GM21360 (cell line): Measurements from ENCODE around the gene ARFGAP3.

Source experiments
- ATAC-seq: cut with Tn5 transposase; IDR thresholded peaks from one replicate; pipeline ENCODE4 v1.9.1; 2021; ENCODE audit warnings: mild to moderate bottlenecking, moderate library complexity; ENCODE audit not compliant: unreplicated experiment

The ARFGAP3 gene

DNA sequence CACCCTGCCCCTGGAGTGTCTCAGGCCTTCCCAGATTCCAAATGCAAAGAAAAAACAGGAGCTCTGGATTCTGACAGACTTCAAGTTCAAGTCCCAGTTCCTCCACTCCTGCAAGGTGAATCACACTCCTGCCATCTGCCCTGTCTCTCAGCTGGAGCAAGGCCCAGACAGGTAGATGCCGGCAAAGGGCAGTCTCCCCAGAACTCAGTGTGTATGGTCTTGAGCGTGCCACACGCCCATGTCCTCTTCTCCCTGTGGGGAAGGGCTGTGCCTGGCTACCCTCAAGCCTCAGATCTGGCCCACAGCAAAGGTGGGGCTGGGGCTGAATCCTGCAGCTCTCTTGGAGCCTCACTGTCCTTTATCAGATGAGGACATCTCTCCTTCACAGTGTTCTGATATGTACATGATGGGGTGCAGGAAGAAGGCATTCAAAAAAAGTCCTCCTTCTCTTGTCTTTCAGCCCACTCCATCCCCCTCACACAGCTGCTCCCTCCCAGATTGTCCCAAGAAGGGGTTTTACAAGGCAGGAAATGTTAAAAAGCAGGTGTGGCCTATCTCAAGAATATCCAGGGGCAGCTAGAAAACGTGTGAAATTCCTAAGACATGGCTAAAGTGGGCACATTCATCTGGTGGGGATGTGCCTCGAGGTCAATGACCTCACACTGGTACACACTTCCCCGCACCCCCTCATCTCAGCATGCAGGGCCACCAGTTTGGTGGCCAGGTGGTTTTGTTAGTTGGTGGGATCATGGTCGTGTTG, 27.7 kb upstream of the ARFGAP3 start:
- ATAC-seq = no peak

DNA sequence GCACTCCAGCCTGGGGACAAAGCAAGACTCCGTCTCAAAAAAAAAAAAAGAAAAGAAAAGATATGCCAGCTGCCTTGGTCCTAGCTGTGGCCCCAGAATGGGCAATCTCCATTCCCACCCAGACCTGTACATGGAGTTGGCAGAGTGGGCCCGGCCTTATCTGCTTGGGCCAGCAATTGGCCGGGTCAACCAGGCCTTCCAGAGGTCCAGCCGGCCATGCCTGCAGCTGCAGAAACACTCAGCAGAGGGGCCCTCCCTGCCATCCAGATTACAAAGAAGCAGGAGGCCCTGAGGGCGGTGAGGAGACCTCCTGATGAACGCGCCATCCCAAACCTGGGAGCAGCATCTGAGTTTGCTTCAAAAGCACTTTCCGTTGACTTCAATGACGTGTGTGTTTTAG, 26.9 kb upstream of the ARFGAP3 start:
- no peak for ATAC-seq

DNA sequence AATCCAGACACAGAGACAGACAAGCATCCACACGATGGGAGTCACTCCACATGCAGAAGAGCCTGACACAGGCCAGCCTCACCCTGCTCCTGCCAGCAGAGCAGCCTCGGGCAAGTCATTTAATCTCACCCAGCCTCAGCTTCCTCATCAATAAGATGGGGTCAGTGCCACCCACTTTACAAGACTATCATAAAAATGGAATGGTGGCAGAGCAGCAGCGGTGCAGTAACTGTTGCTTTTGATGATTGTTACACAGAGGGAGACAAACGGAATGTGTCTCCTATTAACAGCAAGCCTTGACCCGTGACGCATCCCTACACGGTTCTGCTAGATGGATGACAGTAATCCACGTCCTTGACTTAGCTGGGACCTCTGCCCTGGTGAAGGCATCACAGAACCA, 26.0 kb upstream of the ARFGAP3 start:
- ATAC-seq = no peak

DNA sequence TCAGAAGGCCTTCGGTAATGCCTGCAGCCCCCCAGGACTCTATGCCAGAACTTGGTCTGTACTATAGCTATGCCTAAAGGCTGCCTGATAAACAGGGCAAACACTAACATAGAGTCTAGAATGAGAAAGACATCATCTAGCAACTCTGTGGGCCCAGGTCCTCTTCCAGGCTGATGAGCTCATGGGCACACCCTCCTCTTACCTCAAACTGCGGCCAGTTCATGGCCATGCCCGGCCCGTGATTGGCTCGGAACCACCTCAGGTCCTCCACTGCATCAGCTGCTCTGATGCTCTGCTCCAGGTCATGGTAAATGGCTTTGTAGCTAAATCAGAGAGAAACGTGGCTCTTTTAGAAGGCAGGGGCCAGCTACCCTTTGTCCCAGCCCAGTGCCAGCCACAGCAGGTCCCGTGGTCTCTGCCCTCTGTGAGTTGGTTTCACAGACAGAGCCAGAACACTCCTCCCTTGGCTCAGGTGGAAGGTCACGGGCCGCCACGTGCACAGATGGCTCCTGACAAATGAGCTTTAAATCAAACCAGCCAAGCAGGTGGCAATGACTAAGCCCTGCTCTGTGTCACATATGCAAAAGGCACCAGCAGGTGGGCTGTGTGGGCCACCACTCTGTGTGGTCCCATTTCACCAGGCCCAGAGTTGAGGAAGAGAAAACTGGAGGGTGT, 25.0 kb upstream of the ARFGAP3 start:
- no peak for ATAC-seq

DNA sequence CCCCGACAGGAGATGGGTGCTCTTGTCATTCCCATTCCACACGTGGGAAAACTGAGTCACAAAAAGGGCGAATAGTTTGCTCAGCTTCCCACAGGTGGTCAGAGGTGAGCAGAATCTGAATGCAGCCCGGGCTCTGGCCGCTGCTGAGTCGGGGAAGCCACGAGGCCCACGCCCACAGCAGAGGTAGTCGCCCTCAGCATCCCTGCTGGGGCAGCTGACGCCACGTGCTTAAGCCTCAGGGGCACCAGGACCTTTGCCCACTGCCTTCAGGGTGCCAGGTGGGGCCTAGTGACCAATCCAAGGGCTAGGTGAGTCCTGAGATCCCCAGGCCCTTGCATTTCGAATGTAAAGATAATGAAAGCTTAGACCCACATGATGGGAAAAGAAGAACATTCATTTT, 24.2 kb upstream of the ARFGAP3 start:
- no peak for ATAC-seq

DNA sequence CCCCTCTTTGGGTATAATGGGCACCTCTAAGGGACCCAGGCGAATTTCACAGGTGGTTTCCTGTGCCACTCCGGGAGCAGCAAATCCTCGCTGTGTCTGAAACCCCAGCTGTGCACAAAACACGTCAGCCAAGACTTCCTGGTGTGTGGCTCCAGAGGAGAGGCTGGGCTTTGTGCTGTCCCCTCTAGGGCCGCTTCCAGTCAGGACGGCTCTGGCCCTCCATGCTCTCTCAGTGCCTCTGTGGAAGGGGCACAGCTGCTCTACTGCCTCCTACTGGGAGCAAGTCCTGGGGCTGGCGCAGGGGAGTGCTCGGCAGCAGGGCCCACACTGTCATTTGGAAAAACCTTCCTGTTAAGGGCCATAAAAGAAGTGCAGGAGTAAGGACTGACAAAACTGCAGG, 23.7 kb upstream of the ARFGAP3 start:
- no peak for ATAC-seq

DNA sequence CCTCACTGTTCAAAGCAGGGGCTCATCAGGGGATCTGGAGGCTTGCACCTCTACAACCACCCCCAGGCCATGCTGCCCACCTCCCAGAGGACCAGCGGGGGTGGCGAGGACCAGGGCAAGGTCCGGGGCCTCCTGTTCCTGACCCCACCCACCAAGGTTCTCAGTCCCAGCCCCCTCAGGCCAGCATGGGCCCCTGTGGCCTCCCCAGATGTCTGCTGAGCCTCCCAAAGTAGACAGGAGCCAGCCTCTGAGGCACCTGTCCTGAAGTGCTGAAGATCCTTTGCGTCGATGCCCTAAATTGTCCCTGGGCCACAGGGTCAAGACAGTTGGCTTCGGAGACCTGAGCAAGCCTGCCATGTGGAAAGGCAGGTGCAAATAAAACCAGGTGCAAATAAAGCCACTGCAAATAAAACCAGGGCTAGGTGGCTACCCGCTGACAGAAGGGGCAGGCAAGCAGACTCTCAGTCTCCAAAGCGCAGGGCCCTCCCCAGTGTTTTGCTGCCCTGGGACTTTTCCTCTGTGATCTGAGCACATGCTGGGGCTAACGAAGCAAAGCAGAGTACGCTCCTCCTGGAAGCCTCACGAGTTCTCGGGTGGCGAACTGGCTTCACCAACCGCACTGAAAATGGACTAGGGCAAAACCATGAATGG, 22.4 kb upstream of the ARFGAP3 start:
- no peak for ATAC-seq

DNA sequence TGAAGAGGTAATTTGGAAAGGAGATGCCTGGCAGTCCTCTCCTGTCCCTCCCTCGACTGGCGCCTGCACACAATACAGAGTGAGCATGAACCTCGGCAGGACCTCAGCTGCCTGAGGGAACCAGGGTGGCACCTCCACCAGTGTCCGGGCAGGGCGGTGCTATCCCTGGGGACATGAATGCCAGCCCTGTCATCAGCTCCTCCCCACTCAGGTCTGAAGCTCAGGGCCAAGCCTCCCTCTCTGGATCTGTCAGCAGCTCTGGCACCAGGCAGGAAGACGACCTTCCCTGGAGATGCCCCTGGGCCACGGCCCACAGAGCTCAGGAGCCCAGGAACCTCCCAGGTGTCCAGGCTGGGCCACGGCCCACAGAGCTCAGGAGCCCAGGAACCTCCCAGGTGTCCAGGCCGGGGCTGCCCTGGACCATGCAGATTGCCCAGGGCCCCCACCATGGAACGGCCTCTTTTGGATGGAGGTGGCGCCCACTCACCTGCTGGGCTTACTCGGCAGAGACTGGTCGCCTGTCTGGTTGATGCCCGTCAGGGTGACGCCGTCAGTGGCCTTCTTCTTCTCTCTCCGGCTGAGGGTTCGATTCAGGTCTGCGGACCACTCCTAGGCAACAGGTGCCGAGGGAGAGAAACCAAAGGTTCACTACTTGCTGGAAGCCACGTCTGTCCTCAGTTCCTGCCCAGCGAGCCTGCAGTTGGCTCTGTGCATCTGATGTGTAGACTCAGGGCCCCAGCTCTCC, 21.7 kb upstream of the ARFGAP3 start:
- ATAC-seq = no peak

DNA sequence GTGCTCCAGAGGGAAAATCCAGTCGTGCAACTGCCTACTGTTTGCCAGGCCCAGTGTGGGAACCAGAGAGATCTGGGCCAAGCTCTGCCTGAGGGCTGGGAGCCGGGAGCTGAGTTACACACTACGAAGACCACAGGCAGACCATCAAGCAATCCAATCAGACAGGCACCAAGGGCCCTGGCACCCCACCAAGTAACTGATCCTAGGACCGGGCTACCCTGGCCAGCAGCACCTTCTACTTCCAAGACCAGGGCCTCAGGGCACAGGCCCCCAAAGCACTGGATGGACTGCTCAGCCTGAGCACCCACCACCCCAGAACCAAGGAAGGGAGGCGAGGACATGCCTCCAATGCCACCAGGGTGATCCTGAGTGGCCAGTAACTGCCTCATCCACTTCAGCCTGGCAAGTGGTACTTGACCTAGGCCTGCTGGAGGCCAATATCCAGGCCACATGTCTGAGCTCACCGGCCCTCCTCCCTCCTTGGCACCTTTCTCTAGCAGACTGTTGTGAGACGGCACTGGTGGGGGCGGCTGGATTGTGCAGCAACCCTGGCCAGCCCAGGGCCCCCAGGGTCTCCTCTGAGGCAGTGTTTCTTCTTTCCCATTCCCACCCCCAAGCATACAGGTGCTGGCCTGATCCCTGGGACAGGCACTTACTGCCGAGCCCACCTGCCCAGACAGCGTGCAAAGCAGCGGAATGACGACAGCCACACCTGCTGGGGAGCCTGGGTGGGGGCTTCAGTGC, 20.7 kb upstream of the ARFGAP3 start:
- no peak for ATAC-seq

DNA sequence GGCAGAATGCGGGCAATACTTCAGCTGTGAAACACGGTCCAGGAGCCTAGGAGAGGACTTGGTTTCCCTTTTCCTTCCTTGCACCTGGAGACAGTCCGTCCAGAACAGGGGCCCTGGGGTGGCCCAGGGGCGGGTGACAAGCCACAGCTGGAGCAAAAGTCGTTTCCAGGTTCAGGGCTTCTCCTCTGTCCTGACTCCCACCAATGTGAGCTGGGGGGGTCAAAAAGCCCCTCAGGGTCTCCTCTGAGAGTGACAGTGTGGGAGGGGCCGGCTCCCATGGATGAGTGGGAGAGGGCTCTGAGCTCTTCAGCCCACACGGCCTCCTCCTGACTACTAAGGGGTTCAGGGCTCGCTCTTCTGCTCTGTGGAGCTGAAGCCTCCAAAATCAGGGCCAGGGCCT, 20.1 kb upstream of the ARFGAP3 start:
- no peak for ATAC-seq

DNA sequence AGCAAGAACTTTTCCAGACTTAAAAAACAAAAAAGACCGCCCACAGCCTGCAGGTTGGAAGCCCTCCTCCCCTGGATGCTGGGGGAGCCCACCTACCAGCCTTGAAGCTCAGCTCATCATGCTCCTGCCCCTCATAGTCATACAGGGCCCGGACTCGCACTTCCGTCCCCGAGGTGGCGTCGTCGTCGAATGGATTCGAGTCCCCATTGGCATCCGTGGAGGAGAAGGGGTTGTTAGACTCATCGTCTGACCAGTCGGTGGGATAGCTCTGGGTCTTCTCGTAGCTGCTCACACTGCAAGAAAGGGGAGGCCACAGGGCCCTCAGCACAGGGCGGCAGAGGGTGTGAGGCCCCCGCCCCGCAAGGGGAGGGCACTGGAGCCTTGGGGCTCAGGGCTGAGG, 19.0 kb upstream of the ARFGAP3 start:
- ATAC-seq = no peak

DNA sequence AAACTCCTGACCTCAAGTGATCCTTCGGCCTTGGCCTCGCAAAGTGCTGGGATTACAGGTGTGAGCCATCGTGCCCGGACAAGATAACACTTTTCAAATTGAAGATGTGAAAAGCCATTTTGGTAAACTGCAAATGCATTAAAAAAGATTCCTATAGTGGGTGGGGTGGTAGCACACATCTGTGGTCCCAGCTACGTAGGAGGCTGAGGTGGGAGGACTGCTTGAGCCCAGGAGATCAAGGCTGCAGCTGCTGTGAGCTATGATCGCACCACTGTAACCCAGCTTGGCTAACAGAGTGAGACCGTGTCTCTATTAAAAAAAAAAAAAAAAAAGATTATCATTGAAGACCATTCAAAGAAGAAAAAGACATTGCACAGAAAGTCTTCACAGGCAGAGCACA, 16.9 kb upstream of the ARFGAP3 start:
- no peak for ATAC-seq

DNA sequence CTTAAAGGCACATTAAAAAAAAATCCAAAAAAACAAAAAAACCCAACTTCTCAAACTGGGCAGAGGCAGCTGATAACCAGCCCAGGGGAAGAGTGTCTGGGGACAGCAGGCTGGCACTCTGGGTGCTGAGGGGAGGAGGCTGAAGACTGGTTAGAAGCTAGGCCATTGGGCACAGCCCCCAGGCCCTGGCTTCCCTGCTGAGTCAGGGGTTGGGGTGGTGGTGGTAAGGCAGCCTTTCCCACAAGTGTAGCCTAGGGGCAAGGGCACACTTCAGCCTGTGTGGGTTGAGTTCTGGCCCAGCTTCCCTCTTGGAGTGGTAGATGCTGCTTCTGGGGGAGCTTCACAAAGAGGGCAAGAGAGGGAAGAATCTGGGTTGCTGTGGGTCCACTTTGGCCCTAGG, 16.3 kb upstream of the ARFGAP3 start:
- ATAC-seq = no peak

DNA sequence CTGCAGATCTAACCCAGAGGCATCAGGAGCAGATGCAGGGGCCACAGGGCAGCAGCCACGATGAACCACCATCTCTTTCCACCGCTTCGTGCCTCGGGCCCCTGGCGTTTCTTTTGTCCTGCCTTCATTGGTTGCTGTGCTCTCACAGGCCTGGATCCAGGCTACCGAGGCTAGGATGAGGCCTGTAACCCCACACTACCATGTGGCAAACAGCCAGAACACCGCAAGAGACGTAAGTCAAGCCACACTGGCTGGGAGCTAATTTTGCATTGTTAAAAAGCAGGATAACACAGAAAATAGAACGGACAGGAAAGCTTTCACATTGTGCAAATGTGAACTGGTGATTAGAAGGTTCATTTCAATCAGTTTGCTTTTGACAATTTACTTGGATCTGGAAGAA, 15.7 kb upstream of the ARFGAP3 start:
- ATAC-seq = no peak

DNA sequence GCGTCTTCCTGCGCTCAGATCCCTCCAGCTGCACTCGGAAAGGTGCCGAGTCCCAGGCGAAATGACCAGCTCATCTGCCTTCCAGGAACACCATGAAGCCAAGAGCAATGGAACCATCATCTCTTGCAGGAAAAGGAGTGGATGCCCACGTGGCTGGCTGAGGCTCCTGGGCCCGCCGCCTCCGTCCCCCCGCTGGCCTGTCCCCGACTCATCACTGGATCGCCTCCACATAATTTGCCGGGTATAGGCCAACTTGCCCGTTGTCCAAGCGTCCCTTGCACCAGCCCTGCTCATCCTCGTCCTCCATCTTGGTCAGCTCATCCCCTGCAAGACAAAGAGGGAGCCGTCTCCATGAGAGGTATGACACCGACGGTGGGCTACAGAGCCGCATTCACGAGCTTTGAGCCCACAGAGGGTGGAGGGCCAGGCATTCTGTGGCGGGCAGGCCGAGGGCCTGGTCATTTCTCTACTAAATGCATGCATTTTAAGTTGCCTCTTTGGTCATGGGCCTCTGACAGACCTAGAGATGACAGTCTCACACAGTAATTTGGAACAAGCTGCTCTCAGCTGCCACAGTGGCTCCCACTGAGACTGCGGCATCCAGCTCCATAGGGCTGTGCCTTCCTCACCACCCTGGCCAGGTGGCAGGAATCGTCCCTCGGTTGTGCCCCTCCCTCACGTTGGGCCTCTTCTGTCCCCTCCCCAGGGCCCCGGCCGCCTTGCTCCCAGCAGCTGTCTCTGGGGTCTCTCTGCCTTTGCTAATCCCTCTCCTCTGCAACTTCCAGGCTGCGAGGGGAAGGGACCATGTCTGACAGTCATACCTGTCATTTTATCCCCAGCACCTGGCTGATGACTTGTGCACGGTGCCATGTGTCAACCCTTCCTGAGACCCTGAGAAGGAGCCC, 14.3 kb upstream of the ARFGAP3 start:
- no peak for ATAC-seq

DNA sequence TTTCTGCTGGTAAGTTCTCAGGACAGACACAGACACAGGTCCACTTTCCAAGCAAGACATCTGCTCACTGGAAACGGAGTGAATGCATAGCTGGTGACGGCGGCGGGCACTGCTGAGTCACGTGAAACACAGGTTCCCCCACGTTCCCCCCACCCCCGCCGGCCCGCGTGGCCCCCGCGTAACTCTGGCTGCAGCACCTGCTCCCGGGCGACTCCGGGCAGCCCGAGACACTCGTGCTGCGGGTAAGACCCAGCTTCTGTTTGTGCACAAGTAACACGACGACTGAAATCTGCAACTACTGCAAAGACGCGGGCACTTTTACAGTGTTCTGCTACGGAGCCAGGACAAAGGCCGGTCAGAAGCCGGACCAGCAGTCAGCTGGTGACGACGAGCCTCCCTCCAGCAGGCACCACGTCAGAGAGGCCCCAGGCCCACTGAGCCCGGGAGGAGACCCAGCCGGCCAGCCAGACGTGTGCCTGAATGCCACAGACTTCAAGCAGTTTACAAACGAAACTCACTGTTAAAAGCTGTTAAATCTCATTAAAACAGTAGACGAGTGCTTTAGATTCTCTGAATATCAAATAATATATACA, 12.9 kb upstream of the ARFGAP3 start:
- no peak for ATAC-seq

DNA sequence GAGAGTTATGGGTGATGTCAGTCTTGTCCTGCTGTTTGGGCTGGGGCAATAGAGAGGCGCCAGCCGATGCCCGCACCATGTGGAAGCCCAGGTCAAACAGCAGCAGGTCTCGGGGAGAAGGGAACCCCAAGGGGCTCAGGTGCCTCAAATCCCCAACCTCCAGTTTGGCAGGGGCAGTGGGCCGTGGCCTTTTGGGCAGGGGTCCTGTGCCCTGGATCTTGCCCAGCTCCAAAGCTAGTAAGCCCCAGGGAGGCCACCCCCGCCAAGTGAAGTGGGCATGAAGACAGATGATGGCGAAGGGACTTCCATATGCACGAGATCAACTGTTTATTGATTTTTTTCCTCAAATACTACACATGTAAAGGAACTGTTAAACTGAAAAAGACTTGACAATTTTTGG, 12.4 kb upstream of the ARFGAP3 start:
- no peak for ATAC-seq

DNA sequence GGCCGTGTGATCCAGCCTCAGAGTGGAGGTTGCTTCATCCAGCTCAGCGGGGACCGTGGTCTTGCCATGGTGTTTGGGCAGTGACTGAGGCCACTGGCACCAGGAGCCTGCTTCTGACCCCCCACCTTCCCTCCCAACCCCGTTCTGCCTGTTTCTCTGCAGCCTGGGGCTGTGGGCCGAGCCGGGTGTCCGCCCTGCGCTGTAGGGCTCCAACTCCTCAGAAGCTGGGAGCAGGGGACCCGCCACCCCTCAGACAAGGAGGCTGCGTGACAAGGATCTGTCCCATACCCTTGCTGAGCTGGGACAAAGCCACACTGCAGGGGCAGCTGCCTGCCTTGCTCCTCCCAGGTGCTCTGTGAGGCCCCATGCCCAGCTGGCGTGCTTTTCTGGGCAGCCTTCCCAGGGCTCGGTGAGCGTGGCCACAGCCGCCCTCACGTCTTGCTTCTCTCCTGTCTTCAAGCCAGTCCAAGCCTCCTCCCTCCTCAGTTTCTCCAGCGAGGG, 11.7 kb upstream of the ARFGAP3 start:
- ATAC-seq = no peak

DNA sequence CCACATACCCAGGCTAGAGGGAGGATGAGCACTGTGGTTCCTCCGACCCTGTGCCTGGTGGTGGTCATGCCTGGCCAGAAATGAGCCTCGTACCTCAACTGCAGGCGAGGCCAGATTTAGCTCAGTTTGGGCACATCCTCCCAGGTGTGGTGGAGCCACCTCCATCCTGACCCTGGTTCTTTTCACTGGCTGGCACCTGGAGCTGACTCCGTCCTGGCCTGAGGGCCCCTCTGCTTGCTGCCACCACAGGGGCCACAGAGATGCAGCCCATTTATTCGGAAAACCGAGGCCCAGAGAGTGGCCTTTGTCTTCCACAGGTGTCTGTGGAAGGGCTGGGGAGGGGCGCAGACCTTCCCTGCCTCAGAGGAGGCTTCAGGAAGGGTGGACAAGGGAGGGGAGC, 9.0 kb upstream of the ARFGAP3 start:
- ATAC-seq = no peak
